Stimulated activated CD8-positive, alpha-beta memory T cell treated with anti-CD3 and anti-CD28 coated beads, Interleukin-12 subunit alpha, Interleukin-12 subunit beta, amount 100 ng/mL, for 4 hours (primary cell): ENCODE measurements around the gene TXNDC17.
"Not testable (repeated sequence)": the region's sequence is repeated elsewhere in the genome, so short reads cannot be mapped to it uniquely, and the experiment has no call there.

Experiments used
- DNase-seq: peaks from one replicate; pipeline ENCODE4 v3.0.0-alpha.2; 2020; ENCODE audit warnings: low read depth

The TXNDC17 gene

DNA sequence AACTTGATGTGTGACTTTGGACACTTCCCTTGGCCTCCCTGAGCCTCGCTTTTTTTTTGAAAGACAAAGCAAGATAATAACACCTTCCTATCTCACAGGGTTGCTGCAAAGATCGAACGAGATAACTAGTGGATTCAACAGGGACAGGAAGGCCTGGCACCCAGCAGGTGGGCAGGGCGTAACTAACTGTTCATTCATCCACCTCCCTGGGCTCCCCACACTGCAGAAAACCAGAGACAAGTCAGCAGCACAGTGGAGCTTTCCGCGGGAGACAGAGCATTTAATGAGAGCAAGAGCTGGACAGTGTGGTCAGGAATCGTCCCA, 43.6 kb downstream of the TXNDC17 start:
- DNase-seq = no peak

DNA sequence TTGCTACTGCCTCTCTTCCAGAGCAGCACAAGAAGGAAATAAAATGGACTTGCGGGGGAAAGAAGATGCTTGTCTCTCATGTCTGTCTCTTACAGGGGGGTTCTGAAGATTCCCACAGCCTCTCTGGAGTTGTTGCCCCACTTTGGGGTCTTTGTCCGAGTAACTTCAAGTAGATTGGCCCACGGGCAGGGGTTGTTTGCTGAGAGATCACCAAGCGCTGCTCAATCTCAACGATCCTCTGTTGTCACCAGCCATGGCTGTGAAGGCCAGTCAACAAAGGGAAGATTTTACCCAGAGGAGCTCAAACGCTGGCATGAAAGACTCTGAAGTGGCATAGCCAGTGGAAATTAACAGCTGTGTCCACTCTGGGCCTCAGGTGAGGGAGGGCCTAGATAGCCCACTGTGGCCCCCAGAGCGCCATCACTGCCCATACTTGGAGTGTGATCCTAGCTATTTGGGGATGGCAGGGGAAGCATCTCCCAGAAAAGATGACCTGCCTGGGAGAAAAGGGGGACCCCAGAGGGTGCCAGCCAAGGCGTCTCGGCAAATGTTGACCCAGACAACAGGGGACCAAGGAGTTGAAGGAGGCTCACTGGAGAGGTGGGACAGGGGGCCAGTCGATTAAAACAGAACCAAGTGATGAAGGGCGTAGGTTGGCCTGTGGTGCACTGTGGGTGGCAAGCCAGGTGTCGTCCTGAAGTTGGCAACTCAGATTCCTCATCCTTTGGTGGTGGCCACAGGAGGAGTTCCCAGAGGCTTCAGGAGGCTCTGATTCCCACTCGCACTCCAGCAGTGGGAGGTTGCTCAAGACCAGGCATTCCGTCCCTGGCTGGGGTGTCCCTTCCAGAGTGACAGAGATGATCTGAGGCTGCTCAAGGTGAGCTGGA, 44.3 kb downstream of the TXNDC17 start:
- no peak for DNase-seq

DNA sequence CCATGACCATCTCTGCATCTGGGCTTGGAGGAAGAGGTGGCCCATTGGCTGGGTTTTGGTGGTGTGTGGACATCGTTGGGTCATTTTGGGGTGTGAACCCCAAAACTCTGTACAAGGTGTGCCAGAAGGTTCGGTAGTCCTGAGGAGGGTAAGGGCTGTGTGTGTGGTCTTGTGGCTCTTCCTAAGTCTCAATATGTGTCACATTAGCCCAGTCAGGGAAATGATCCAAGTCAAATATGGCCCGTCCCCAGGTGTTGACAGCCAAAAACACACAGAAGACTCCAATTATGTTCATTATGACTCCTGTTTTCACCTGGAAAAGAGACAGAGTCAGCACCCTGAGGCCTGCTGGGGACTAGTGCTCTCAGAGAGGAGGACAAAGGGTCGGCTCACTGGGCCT, 45.2 kb downstream of the TXNDC17 start:
- DNase-seq = no peak

DNA sequence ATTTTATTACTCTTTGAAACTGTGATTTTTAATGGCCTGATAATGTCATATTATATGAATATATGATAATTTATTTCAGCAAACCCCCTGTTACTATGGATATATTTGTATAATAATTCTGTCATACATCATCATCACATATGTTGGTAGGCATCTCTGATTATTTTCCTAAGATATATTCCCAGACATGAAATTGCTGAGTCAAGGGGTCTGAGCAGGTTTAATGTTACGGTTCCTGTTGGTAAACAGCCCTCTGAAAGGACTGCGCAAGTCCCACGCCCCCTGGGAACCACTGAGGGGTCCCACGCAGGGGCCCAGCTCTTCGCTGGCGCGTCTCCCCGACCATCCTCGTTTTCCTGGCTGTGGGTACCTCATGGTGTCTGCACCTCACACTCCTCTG, 48.1 kb downstream of the TXNDC17 start:
- no peak for DNase-seq

DNA sequence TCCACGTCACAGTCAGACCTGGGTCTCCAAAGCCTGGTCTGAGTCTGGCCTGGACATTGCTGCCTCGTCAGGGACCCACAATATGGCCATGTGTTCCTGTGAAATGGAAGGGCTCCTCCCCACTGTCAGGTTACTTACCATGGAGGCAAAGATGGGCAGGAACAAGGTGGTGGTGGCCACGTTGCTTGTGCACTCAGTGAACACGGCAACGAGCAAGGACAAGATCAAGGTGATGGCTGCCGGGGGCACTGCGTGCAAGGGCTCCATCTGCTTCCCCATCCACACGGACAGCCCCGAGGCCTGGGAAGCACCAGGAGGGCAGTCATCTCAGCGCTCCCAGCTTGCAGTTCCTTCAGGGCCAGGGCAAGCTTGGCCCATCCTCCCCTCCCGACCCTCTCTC, 49.8 kb downstream of the TXNDC17 start:
- DNase-seq = no peak

DNA sequence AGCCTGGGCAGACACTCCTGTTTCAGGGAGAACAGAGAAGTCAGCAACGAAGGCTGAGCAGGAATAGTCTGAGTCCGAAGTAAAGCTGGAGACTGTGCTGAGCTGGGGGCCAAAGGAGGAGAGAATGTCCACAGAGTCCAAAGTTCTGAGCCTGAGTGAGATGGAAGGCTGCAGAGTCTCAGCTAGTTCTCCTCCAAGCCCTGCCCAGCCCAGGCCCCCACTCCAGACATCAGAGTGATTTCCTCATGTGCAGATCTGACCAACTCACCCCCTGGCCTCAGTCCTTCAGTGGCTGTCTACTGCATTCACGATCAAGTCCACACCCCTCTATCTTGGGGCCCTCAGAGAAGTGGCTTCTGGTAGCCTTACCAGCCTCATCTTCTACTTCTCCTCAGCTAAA, 50.7 kb downstream of the TXNDC17 start:
- no peak for DNase-seq

DNA sequence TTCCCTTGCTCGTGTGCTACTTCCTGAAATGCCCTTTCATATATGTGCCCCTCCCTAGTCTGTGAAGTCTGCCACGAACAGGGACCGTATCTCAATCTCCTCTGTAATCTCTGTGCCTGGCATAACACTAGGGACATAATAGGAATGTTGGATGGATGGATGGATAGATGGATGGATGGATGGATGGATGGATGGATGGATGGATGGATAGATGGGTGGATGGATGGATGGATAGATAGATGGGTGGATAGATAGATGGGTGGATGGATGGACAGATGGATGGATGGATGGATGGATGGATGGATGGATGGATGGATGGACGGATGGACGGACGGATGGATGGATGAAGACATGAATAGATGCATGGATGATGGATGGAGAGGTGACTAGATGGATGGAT, 51.1 kb downstream of the TXNDC17 start:
- DNase-seq = not testable (repeated sequence)
